ENCODE results near the gene SENP2.
"Not testable (repeated sequence)": the region's sequence is repeated elsewhere in the genome, so short reads cannot be mapped to it uniquely, and the experiment has no call there.

The SENP2 gene

GRCh38 chr3:185585859-185586685 lies at the start of gene SENP2:
Gene SENP2, plus strand, starts transcription at chr3:185586295. Its CDS starts 119 bp downstream, at chr3:185586414.
- peak; percentile 99 for DNase-seq (ENCODE audit: low read depth)

GRCh38 chr3:185537369-185537970 lies 48.6 kb upstream of the SENP2 start:
- no peak for DNase-seq (ENCODE audit: low read depth)

- no peak for DNase-seq (ENCODE audit: low read depth)
Measured at GRCh38 chr3:185539934-185540333, 46.2 kb upstream of the SENP2 start.

GRCh38 chr3:185540695-185541094 lies 45.4 kb upstream of the SENP2 start:
- no peak for DNase-seq (ENCODE audit: low read depth)

- DNase-seq (ENCODE audit: low read depth), result no peak
Measured at GRCh38 chr3:185549122-185549521, 37.0 kb upstream of the SENP2 start.

GRCh38 chr3:185549651-185550111 lies 36.4 kb upstream of the SENP2 start:
- DNase-seq (ENCODE audit: low read depth), result no peak

- no peak for DNase-seq (ENCODE audit: low read depth)
Measured at GRCh38 chr3:185552358-185552877, 33.7 kb upstream of the SENP2 start, which contains the start of gene LIPH. Gene LIPH, minus strand, starts transcription at chr3:185552588. Its CDS starts 117 bp downstream, at chr3:185552471.

- DNase-seq (ENCODE audit: low read depth), result no peak
Measured at GRCh38 chr3:185555101-185555501, 31.0 kb upstream of the SENP2 start.

GRCh38 chr3:185555860-185556347 lies 30.2 kb upstream of the SENP2 start:
- no peak for DNase-seq (ENCODE audit: low read depth)

- not testable (repeated sequence) for DNase-seq (ENCODE audit: low read depth)
Measured at GRCh38 chr3:185556640-185557039, 29.5 kb upstream of the SENP2 start.

GRCh38 chr3:185558395-185558794 lies 27.7 kb upstream of the SENP2 start:
- no peak for DNase-seq (ENCODE audit: low read depth)

- no peak for DNase-seq (ENCODE audit: low read depth)
Measured at GRCh38 chr3:185559706-185560090, 26.4 kb upstream of the SENP2 start.

GRCh38 chr3:185560676-185561075 lies 25.4 kb upstream of the SENP2 start:
- no peak for DNase-seq (ENCODE audit: low read depth)

- DNase-seq (ENCODE audit: low read depth), result no peak
Measured at GRCh38 chr3:185561374-185561943, 24.6 kb upstream of the SENP2 start.

GRCh38 chr3:185561958-185562357 lies 24.1 kb upstream of the SENP2 start:
- no peak for DNase-seq (ENCODE audit: low read depth)

GRCh38 chr3:185572183-185572582 lies 13.9 kb upstream of the SENP2 start:
- no peak for DNase-seq (ENCODE audit: low read depth)

- DNase-seq (ENCODE audit: low read depth), result not testable (repeated sequence)
Measured at GRCh38 chr3:185575108-185575869, 10.8 kb upstream of the SENP2 start.

- no peak for DNase-seq (ENCODE audit: low read depth)
Measured at GRCh38 chr3:185582236-185582635, 3.9 kb upstream of the SENP2 start.

GRCh38 chr3:185582871-185583270 lies 3.2 kb upstream of the SENP2 start:
- no peak for DNase-seq (ENCODE audit: low read depth)

GRCh38 chr3:185583925-185584324 lies 2.2 kb upstream of the SENP2 start:
- no peak for DNase-seq (ENCODE audit: low read depth)

- DNase-seq (ENCODE audit: low read depth), result no peak
Measured at GRCh38 chr3:185584686-185585085, 1.4 kb upstream of the SENP2 start.

GRCh38 chr3:185585518-185585858 lies 607 bp upstream of the SENP2 start:
- DNase-seq (ENCODE audit: low read depth), result no peak
